Gastroesophageal sphincter (tissue), 3 donors: Measurements from ENCODE around the gene PTPRG.

Experiments
- EP300 ChIP-seq: sonication (generic); formaldehyde crosslinking; IDR thresholded peaks from one replicate; pipeline ENCODE4 v1.6.1; 2017; ENCODE audit warnings: antibody characterized with exemption, mild to moderate bottlenecking
- POLR2A ChIP-seq, 2 donors: fragments of 450-650 bp; IDR thresholded peaks; one replicate each; pipeline ENCODE4 v1.6.1; 2017; ENCODE audit warnings: antibody characterized with exemption in 2 of 2, mild to moderate bottlenecking in 2 of 2, moderate library complexity in 1 of 2
- POLR2AphosphoS5 ChIP-seq: sonication (generic); formaldehyde crosslinking; IDR thresholded peaks from one replicate; pipeline ENCODE4 v1.6.1; 2017; ENCODE audit warnings: antibody characterized with exemption
- TF ChIP-seq, protein P1 (sequence below), 4 experiments: fragments of 200-600 bp in 2 of 4; fragments of 450-650 bp in 2 of 4; sonication (generic) in 1 of 4; IDR thresholded peaks; one replicate each; pipeline ENCODE4 v1.5.1; 2017 to 2019; ENCODE audit warnings: antibody characterized with exemption in 4 of 4, mild to moderate bottlenecking in 2 of 4, moderate library complexity in 2 of 4

GRCh38 chr3:62020706-62021105 is 459.3 kb downstream of the PTPRG start:
- TF ChIP-seq, protein P1, sequence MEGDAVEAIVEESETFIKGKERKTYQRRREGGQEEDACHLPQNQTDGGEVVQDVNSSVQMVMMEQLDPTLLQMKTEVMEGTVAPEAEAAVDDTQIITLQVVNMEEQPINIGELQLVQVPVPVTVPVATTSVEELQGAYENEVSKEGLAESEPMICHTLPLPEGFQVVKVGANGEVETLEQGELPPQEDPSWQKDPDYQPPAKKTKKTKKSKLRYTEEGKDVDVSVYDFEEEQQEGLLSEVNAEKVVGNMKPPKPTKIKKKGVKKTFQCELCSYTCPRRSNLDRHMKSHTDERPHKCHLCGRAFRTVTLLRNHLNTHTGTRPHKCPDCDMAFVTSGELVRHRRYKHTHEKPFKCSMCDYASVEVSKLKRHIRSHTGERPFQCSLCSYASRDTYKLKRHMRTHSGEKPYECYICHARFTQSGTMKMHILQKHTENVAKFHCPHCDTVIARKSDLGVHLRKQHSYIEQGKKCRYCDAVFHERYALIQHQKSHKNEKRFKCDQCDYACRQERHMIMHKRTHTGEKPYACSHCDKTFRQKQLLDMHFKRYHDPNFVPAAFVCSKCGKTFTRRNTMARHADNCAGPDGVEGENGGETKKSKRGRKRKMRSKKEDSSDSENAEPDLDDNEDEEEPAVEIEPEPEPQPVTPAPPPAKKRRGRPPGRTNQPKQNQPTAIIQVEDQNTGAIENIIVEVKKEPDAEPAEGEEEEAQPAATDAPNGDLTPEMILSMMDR (IDR thresholded peaks at IDR 0.05), result no peak
- TF ChIP-seq POLR2AphosphoS5 (no peak), POLR2A (IDR thresholded peaks at IDR 0.05) (no peak), EP300 (no peak)
